ENCODE results near the gene MAML3. TPM values are rescaled to one million over a fixed set of nuclear protein-coding genes. Genes with fewer than 3 reads are reported as not detected.

MAML3 gene
- total RNA-seq, 6 donors from 2014 or later = 9.6 to 31.4 (median 14.5) TPM

GRCh38 chr4:139922406-139923024, 231.5 kb downstream of the MAML3 start:
- peak overlapping the region in 1 of 4 donors; percentile 23 for H3K27ac ChIP-seq
- 74 to 78% methylated on average over 6 of the region's 6 CpGs for WGBS, 2 donors
- no peaks in the 10 kb centered on the region for H3K36me3 ChIP-seq

GRCh38 chr4:139921429-139922184, 232.4 kb downstream of the MAML3 start:
- Histone ChIP-seq H3K27me3 (no peaks in the 10 kb centered on the region), H3K9me3 (no peaks in the 10 kb centered on the region), H3K27ac (peak overlapping the region in 3 of 4 donors; percentile 51 to 59 (median 52)), H3K36me3 (no peaks in the 10 kb centered on the region), H3K4me1 (peaks cover 36 to 40% (median 39%) of the 10 kb centered on the region in 4 donors), H3K4me3 (no peak overlapping the region)
- WGBS, 2 donors = 31 to 36% methylated on average over 11 of the region's 11 CpGs
- TF ChIP-seq POLR2AphosphoS5 (IDR thresholded peaks at IDR 0.05) = no peak
- DNase-seq (peak in 1 of 2 donors; percentile 68), ATAC-seq (ENCODE audit: low FRiP score in 2 of 2) (peak in 1 of 2 donors; percentile 73)

More at GRCh38 chr4:139922406-139923024, 231.5 kb downstream of the MAML3 start:
- H3K27me3 ChIP-seq = no peaks in the 10 kb centered on the region
- H3K4me1 ChIP-seq = peaks cover 36 to 40% (median 39%) of the 10 kb centered on the region in 4 donors
- no peaks in the 10 kb centered on the region for H3K9me3 ChIP-seq
- DNase-seq = no peak
- H3K4me3 ChIP-seq = no peak overlapping the region
- no peak for TF ChIP-seq EP300 (IDR thresholded peaks at IDR 0.05)
- TF ChIP-seq POLR2A (IDR thresholded peaks at IDR 0.05) = no peak
- no peak for TF ChIP-seq CTCF (IDR thresholded peaks at IDR 0.05)
- no peak for TF ChIP-seq POLR2AphosphoS5 (IDR thresholded peaks at IDR 0.05)
- no peak for ATAC-seq (ENCODE audit: low FRiP score in 2 of 2)

- 74 to 83% methylated on average over 3 of the region's 3 CpGs for WGBS, 2 donors
- peaks cover 36 to 42% (median 39%) of the 10 kb centered on the region in 4 donors for H3K4me1 ChIP-seq
- no peak overlapping the region for H3K4me3 ChIP-seq
- ATAC-seq (ENCODE audit: low FRiP score in 2 of 2) (no peak), DNase-seq (no peak)
- no peaks in the 10 kb centered on the region for H3K27me3 ChIP-seq
- H3K36me3 ChIP-seq = no peaks in the 10 kb centered on the region
- TF ChIP-seq POLR2A (IDR thresholded peaks at IDR 0.05) (no peak), CTCF (IDR thresholded peaks at IDR 0.05) (no peak), EP300 (IDR thresholded peaks at IDR 0.05) (no peak), POLR2AphosphoS5 (IDR thresholded peaks at IDR 0.05) (no peak)
- peak overlapping the region in 3 of 4 donors; percentile 51 to 59 (median 52) for H3K27ac ChIP-seq
- H3K9me3 ChIP-seq = no peaks in the 10 kb centered on the region
Measured at GRCh38 chr4:139920486-139921002, 233.4 kb downstream of the MAML3 start.

- no peak for TF ChIP-seq EP300 (IDR thresholded peaks at IDR 0.05)
- TF ChIP-seq POLR2AphosphoS5 (IDR thresholded peaks at IDR 0.05) = no peak
- no peak for TF ChIP-seq CTCF (IDR thresholded peaks at IDR 0.05)
- TF ChIP-seq POLR2A (IDR thresholded peaks at IDR 0.05) = no peak
- H3K4me1 ChIP-seq = peaks cover 36 to 51% (median 48%) of the 10 kb centered on the region in 4 donors
- H3K27me3 ChIP-seq = no peaks in the 10 kb centered on the region
- 29 to 39% methylated on average over 3 of the region's 3 CpGs for WGBS, 2 donors
- H3K27ac ChIP-seq = peak overlapping the region; percentile 27 to 59 (median 48)
- DNase-seq = no peak
- ATAC-seq (ENCODE audit: low FRiP score in 2 of 2) = peak in 1 of 2 donors; percentile 57
- H3K36me3 ChIP-seq = no peaks in the 10 kb centered on the region
- no peaks in the 10 kb centered on the region for H3K9me3 ChIP-seq
- H3K4me3 ChIP-seq = no peak overlapping the region
Measured at GRCh38 chr4:139919521-139919920, 234.5 kb downstream of the MAML3 start.

- no peak for TF ChIP-seq POLR2A (IDR thresholded peaks at IDR 0.05)
- no peak for TF ChIP-seq POLR2AphosphoS5 (IDR thresholded peaks at IDR 0.05)
- no peak for TF ChIP-seq CTCF (IDR thresholded peaks at IDR 0.05)
- no peak for TF ChIP-seq EP300 (IDR thresholded peaks at IDR 0.05)
- H3K27ac ChIP-seq = peak overlapping the region; percentile 27 to 59 (median 48)
Measured at GRCh38 chr4:139919004-139919403, 235.0 kb downstream of the MAML3 start.

More at GRCh38 chr4:139919004-139919403, 235.0 kb downstream of the MAML3 start:
- Histone ChIP-seq H3K36me3 (no peaks in the 10 kb centered on the region), H3K9me3 (no peaks in the 10 kb centered on the region), H3K4me3 (no peak overlapping the region), H3K4me1 (peaks cover 36 to 56% (median 53%) of the 10 kb centered on the region in 4 donors), H3K27me3 (no peaks in the 10 kb centered on the region)
- ATAC-seq (ENCODE audit: low FRiP score in 2 of 2) = no peak
- DNase-seq = no peak

All from upper lobe of left lung (tissue), 6 donors.